Motor neuron (in vitro differentiated cells): Measurements from ENCODE around the gene CXCL8. TPM values are rescaled to one million over a fixed set of nuclear protein-coding genes. Genes with fewer than 3 reads are reported as not detected.

Experiments used
- total RNA-seq, 8 experiments: library from RNA; unstranded; fragments of 300-600 nt; gene quantifications; 2 replicates each; pipeline versions ENCODE4 v1.2.3 to v1.2.4, GENCODE V29; 2022

The CXCL8 gene
- total RNA-seq, 8 experiments from 2014 or later = 0.25 to 115 (median 3.6) TPM; not detected in 2

Other genes with a start within 250 kb of the CXCL8 start
- under 1 TPM in 6 of 8 experiments, not detected in 2; under 0.01 to 0.71 (median 0.25) TPM for gene RASSF6, start 120.1 kb upstream of the CXCL8 start, total RNA-seq
- 1 to 10 TPM in 1 of 8 experiments, under 1 TPM in 3, not detected in 4; 0.16 to 6.8 (median 0.28) TPM for gene CXCL6, start 96.1 kb downstream of the CXCL8 start, total RNA-seq
- gene PF4V1, start 112.7 kb downstream of the CXCL8 start, total RNA-seq = not detected
- gene CXCL1, start 128.8 kb downstream of the CXCL8 start, total RNA-seq = 10 to 100 TPM in 1 of 8 experiments, 1 to 10 TPM in 3, under 1 TPM in 3, not detected in 1; 0.18 to 50.5 (median 2.5) TPM
- not detected for gene PF4, start 241.5 kb downstream of the CXCL8 start, total RNA-seq
- not detected for gene PPBP, start 247.6 kb downstream of the CXCL8 start, total RNA-seq